HG03575 (cell line): ENCODE data around the gene HYAL1.

Experiments
- ATAC-seq: cut with Tn5 transposase; IDR thresholded peaks from one replicate; pipeline ENCODE4 v1.9.1; 2021; ENCODE audit not compliant: unreplicated experiment, insufficient number of reproducible peaks, low FRiP score; ENCODE audit errors: extremely low read depth

The HYAL1 gene

GRCh38 chr3:50251220-50251619, 52.2 kb downstream of the HYAL1 start:
- no peak for ATAC-seq

DNA sequence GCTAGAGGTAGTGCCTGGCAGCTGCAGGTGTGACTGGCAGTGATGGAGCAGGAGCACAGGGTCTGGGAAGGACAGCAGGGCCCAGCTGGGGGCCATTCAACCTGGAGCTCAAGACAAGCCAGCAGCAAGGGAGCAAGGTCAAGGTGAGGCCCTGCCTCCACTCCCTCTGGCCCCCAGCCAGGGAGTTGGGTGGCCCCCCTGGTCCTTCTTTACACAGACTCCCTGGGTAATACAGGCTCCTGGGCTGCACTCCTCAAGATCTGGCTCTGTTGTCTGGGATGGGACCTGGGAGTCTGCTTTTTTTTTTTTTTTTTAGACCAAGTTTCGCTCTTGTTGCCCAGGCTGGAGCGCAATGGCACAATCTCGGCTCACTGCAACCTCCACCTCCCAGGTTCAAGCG, 52.9 kb downstream of the HYAL1 start:
- no peak for ATAC-seq
